WTC11 (cell line): ENCODE measurements around the gene TOX2. TPM values are rescaled to one million over a fixed set of nuclear protein-coding genes. Genes with fewer than 3 reads are reported as not detected.

Source experiments
- ATAC-seq: fragments of 200-7000 bp; cut with Tn5 transposase; 2 replicates; pipeline ENCODE4 v1.10.0; 2021; ENCODE audit warnings: mild to moderate bottlenecking, moderate library complexity
- CTCF ChIA-PET: fragments of 300-600 bp; sonication (Branson Sonifier 250); formaldehyde crosslinking; loops from one replicate; lab custom pipeline; 2021; ENCODE audit warnings: antibody characterized with exemption; lab: Charles Lee
- POLR2A ChIA-PET: fragments of 350-600 bp; sonication (Branson Sonifier 250); formaldehyde crosslinking; loops from one replicate; lab custom pipeline; 2021; ENCODE audit warnings: antibody characterized with exemption; lab: Charles Lee
- DNase-seq: peaks from one replicate; pipeline ENCODE4 v3.0.0; 2021; ENCODE audit warnings: low spot score
- H3K27ac Mint-ChIP-seq: 2 replicates; pipeline ENCODE4 v1.8.0; 2021; ENCODE audit warnings: mixed read lengths
- H3K27me3 Mint-ChIP-seq: 2 replicates; pipeline ENCODE4 v1.8.0; 2021; ENCODE audit warnings: low read depth, mild to moderate bottlenecking, moderate library complexity, mixed read lengths
- H3K36me3 Mint-ChIP-seq: 2 replicates; pipeline ENCODE4 v1.8.0; 2021; ENCODE audit warnings: mixed read lengths
- H3K4me1 Mint-ChIP-seq: 2 replicates; pipeline ENCODE4 v1.8.0; 2022; ENCODE audit warnings: mixed read lengths
- H3K4me3 Mint-ChIP-seq: 2 replicates; pipeline ENCODE4 v1.8.0; 2021; ENCODE audit warnings: mild to moderate bottlenecking, moderate library complexity, mixed read lengths
- H3K9me3 Mint-ChIP-seq: 2 replicates; pipeline ENCODE4 v1.8.0; 2021; ENCODE audit warnings: mixed read lengths
- ATF3 ChIP-seq: sonication (generic); formaldehyde crosslinking; conservative IDR thresholded peaks from 2 replicates; pipeline ENCODE4 v1.8.1; 2022; ENCODE audit warnings: mild to moderate bottlenecking, missing genetic modification reagents
- ERG ChIP-seq: fragments of 250-450 bp; sonication (Bioruptor Pico); IDR thresholded peaks from 2 replicates; pipeline ENCODE4 v1.8.0; 2021; ENCODE audit warnings: mild to moderate bottlenecking
- FOXP1 ChIP-seq: sonication (generic); formaldehyde crosslinking; IDR thresholded peaks from 2 replicates; pipeline ENCODE4 v1.8.0; 2022; ENCODE audit warnings: missing genetic modification reagents, mild to moderate bottlenecking, moderate library complexity, borderline replicate concordance
- GABPB1 ChIP-seq: sonication (generic); formaldehyde crosslinking; IDR thresholded peaks from 2 replicates; pipeline ENCODE4 v1.8.1; 2023; ENCODE audit warnings: mild to moderate bottlenecking, missing genetic modification reagents
- GRHL2 ChIP-seq: fragments of 250-450 bp; sonication (Bioruptor Pico); IDR thresholded peaks from 2 replicates; pipeline ENCODE4 v1.8.0; 2022; ENCODE audit warnings: mild to moderate bottlenecking, moderate library complexity; ENCODE audit not compliant: insufficient replicate concordance, severe bottlenecking
- MLX ChIP-seq: sonication (generic); formaldehyde crosslinking; IDR thresholded peaks from 2 replicates; pipeline ENCODE4 v1.8.1; 2023; ENCODE audit warnings: mild to moderate bottlenecking, missing genetic modification reagents, moderate library complexity
- MYBL2 ChIP-seq: sonication (generic); formaldehyde crosslinking; IDR thresholded peaks from 2 replicates; pipeline ENCODE4 v1.8.1; 2023; ENCODE audit warnings: mild to moderate bottlenecking, moderate library complexity, missing genetic modification reagents
- PRDM15 ChIP-seq: sonication (generic); formaldehyde crosslinking; IDR thresholded peaks from 2 replicates; pipeline ENCODE4 v1.8.0; 2022; ENCODE audit warnings: missing genetic modification reagents
- RELA ChIP-seq: sonication (generic); formaldehyde crosslinking; IDR thresholded peaks from 2 replicates; pipeline ENCODE4 v1.8.1; 2022; ENCODE audit warnings: missing genetic modification reagents, mild to moderate bottlenecking, borderline replicate concordance
- SOX15 ChIP-seq: fragments of 250-450 bp; sonication (Bioruptor Pico); IDR thresholded peaks from 2 replicates; pipeline ENCODE4 v1.9.0; 2021; ENCODE audit warnings: mild to moderate bottlenecking
- TP53 ChIP-seq: sonication (generic); formaldehyde crosslinking; IDR thresholded peaks from 2 replicates; pipeline ENCODE4 v1.8.1; 2023; ENCODE audit warnings: mild to moderate bottlenecking, missing genetic modification reagents
- ZMAT4 ChIP-seq: fragments of 250-450 bp; sonication (Bioruptor Pico); IDR thresholded peaks from 2 replicates; pipeline ENCODE4 v1.9.0; 2021; ENCODE audit warnings: mild to moderate bottlenecking
- ZNF232 ChIP-seq: sonication (generic); formaldehyde crosslinking; IDR thresholded peaks from 2 replicates; pipeline ENCODE4 v1.8.0; 2022; ENCODE audit warnings: mild to moderate bottlenecking, missing genetic modification reagents
- ZNF396 ChIP-seq: fragments of 250-450 bp; sonication (Bioruptor Pico); IDR thresholded peaks from 2 replicates; pipeline ENCODE4 v1.8.0; 2021; ENCODE audit warnings: mild to moderate bottlenecking, moderate library complexity, borderline replicate concordance
- ZNF425 ChIP-seq: fragments of 250-450 bp; sonication (Bioruptor Pico); conservative IDR thresholded peaks from 2 replicates; pipeline ENCODE4 v1.9.0; 2021; ENCODE audit warnings: mild to moderate bottlenecking
- ZNF512 ChIP-seq: sonication (generic); formaldehyde crosslinking; IDR thresholded peaks from 2 replicates; pipeline ENCODE4 v1.8.1; 2022; ENCODE audit warnings: missing genetic modification reagents, borderline replicate concordance
- ZSCAN18 ChIP-seq: fragments of 250-450 bp; sonication (Bioruptor Pico); IDR thresholded peaks from 2 replicates; pipeline ENCODE4 v2.1.2; 2022; ENCODE audit warnings: mild to moderate bottlenecking, moderate library complexity
- total RNA-seq: library from RNA; stranded (reverse); gene quantifications from 3 replicates; pipeline ENCODE4 v1.2.3, GENCODE V29; 2021

Gene TOX2
- total RNA-seq, 1 experiment from 2014 or later, result 3.4 TPM

GRCh38 chr20:44009679-44009992 is 95.0 kb downstream of the TOX2 start:
- Mint-ChIP-seq H3K9me3 (no peaks in the 10 kb centered on the region), H3K36me3 (no peaks in the 10 kb centered on the region), H3K27me3 (no peaks in the 10 kb centered on the region; the same call in 1 of the 2 replicates), H3K27ac (no peak overlapping the region), H3K4me1 (no peaks in the 10 kb centered on the region), H3K4me3 (no peak overlapping the region)
- no peak for TF ChIP-seq ZSCAN18 (CRISPR knock-in tag)
- no peak for TF ChIP-seq PRDM15
- TF ChIP-seq MLX, result no peak
- no peak for TF ChIP-seq MYBL2 (CRISPR knock-in tag)
- no peak for TF ChIP-seq SOX15
- TF ChIP-seq RELA, result no peak
- no peak for TF ChIP-seq ZMAT4 (CRISPR knock-in tag)
- TF ChIP-seq FOXP1 (CRISPR knock-in tag), result no peak
- no peak for TF ChIP-seq GABPB1 (CRISPR knock-in tag)
- TF ChIP-seq ZNF425 (CRISPR knock-in tag), result no peak
- no peak for TF ChIP-seq ZNF396
- TF ChIP-seq ZNF232 (CRISPR knock-in tag), result no peak
- TF ChIP-seq ZNF512 (CRISPR knock-in tag), result no peak
- no peak for TF ChIP-seq ATF3
- no peak for TF ChIP-seq GRHL2 (CRISPR knock-in tag)
- TF ChIP-seq TP53 (CRISPR knock-in tag), result no peak
- TF ChIP-seq ERG, result no peak
- no peak for DNase-seq
- CTCF ChIA-PET, result interaction anchor here (1.2 kb wide), 1 partner anchor 20 kb away, joined by 3 read pairs; no protein-coding TSS in a partner anchor
- POLR2A ChIA-PET, result no interaction called here
- ATAC-seq, result no peak
